ENCODE data around the gene BACH2. TPM values are rescaled to one million over a fixed set of nuclear protein-coding genes. Genes with fewer than 3 reads are reported as not detected.

Gene BACH2
- total RNA-seq, 2 donors from 2014 or later, result 53.7 to 69.9 TPM

- Mint-ChIP-seq H3K27ac (peak overlapping the region; percentile 89), H3K36me3 (ENCODE audit: low read depth) (peaks cover 2% of the 10 kb centered on the region), H3K4me1 (peaks cover 23% of the 10 kb centered on the region), H3K27me3 (peaks cover 11% of the 10 kb centered on the region), H3K4me3 (peak overlapping the region; percentile 93)
- DNase-seq (peak; percentile 37 to 46 (median 46)), ATAC-seq (peak; percentile 56)
- no peaks in the 10 kb centered on the region for H3K9me3 ChIP-seq (ENCODE audit: control insufficient read depth, low read length, poor library complexity, severe bottlenecking)
Observed at GRCh38 chr6:90295854-90296340, 746 bp downstream of the BACH2 start.

- H3K36me3 Mint-ChIP-seq (ENCODE audit: low read depth), result peaks cover 8% of the 10 kb centered on the region
- ATAC-seq (peak; percentile 47), DNase-seq (peak; percentile 46 to 50 (median 47))
- no peaks in the 10 kb centered on the region for H3K9me3 ChIP-seq (ENCODE audit: control insufficient read depth, low read length, poor library complexity, severe bottlenecking)
- peaks cover 9% of the 10 kb centered on the region for H3K27me3 Mint-ChIP-seq
- H3K4me3 Mint-ChIP-seq, result peak overlapping the region; percentile 93
- peaks cover 28% of the 10 kb centered on the region for H3K4me1 Mint-ChIP-seq
- H3K27ac Mint-ChIP-seq, result peak overlapping the region; percentile 89
Observed at GRCh38 chr6:90294989-90295853, 1.4 kb downstream of the BACH2 start.

GRCh38 chr6:90294614-90294988 lies 2.0 kb downstream of the BACH2 start:
- Mint-ChIP-seq H3K4me3 (peak overlapping the region; percentile 93), H3K36me3 (ENCODE audit: low read depth) (peaks cover 8% of the 10 kb centered on the region), H3K27ac (peak overlapping the region; percentile 89), H3K4me1 (peaks cover 22% of the 10 kb centered on the region), H3K27me3 (peaks cover 3% of the 10 kb centered on the region)
- H3K9me3 ChIP-seq (ENCODE audit: control insufficient read depth, low read length, poor library complexity, severe bottlenecking), result no peaks in the 10 kb centered on the region
- no peak for ATAC-seq
- peak in 1 of 3 donors; percentile 18 for DNase-seq

- H3K4me1 Mint-ChIP-seq, result peaks cover 20% of the 10 kb centered on the region
- H3K4me3 Mint-ChIP-seq, result peak overlapping the region; percentile 93
- H3K36me3 Mint-ChIP-seq (ENCODE audit: low read depth), result peaks cover 8% of the 10 kb centered on the region
- ATAC-seq, result no peak
- H3K27me3 Mint-ChIP-seq, result no peaks in the 10 kb centered on the region
- peak overlapping the region; percentile 89 for H3K27ac Mint-ChIP-seq
- no peaks in the 10 kb centered on the region for H3K9me3 ChIP-seq (ENCODE audit: control insufficient read depth, low read length, poor library complexity, severe bottlenecking)
- no peak for DNase-seq
Observed at GRCh38 chr6:90294008-90294511, 2.6 kb downstream of the BACH2 start.

GRCh38 chr6:90293319-90293953 lies 3.2 kb downstream of the BACH2 start:
- peaks cover 23% of the 10 kb centered on the region for H3K4me1 Mint-ChIP-seq
- ATAC-seq, result no peak
- peaks cover 8% of the 10 kb centered on the region for H3K36me3 Mint-ChIP-seq (ENCODE audit: low read depth)
- no peaks in the 10 kb centered on the region for H3K9me3 ChIP-seq (ENCODE audit: control insufficient read depth, low read length, poor library complexity, severe bottlenecking)
- H3K4me3 Mint-ChIP-seq, result peak overlapping the region; percentile 93
- peak overlapping the region; percentile 89 for H3K27ac Mint-ChIP-seq
- no peak for DNase-seq
- no peaks in the 10 kb centered on the region for H3K27me3 Mint-ChIP-seq

GRCh38 chr6:90291565-90291964 lies 5.1 kb downstream of the BACH2 start:
- Mint-ChIP-seq H3K27me3 (no peaks in the 10 kb centered on the region), H3K4me3 (no peak overlapping the region), H3K4me1 (peaks cover 26% of the 10 kb centered on the region), H3K36me3 (ENCODE audit: low read depth) (peaks cover 10% of the 10 kb centered on the region), H3K27ac (peak overlapping the region; percentile 49)
- H3K9me3 ChIP-seq (ENCODE audit: control insufficient read depth, low read length, poor library complexity, severe bottlenecking), result no peaks in the 10 kb centered on the region
- ATAC-seq (no peak), DNase-seq (no peak)

- Mint-ChIP-seq H3K36me3 (ENCODE audit: low read depth) (peaks cover 10% of the 10 kb centered on the region), H3K4me1 (peaks cover 29% of the 10 kb centered on the region), H3K27ac (peak overlapping the region; percentile 49), H3K4me3 (peak overlapping the region; percentile 74), H3K27me3 (no peaks in the 10 kb centered on the region)
- no peaks in the 10 kb centered on the region for H3K9me3 ChIP-seq (ENCODE audit: control insufficient read depth, low read length, poor library complexity, severe bottlenecking)
- DNase-seq (no peak), ATAC-seq (no peak)
Observed at GRCh38 chr6:90290811-90291420, 5.7 kb downstream of the BACH2 start.

GRCh38 chr6:90289902-90290301 lies 6.7 kb downstream of the BACH2 start:
- Mint-ChIP-seq H3K4me1 (peaks cover 36% of the 10 kb centered on the region), H3K27ac (no peak overlapping the region), H3K36me3 (ENCODE audit: low read depth) (peaks cover 10% of the 10 kb centered on the region), H3K4me3 (no peak overlapping the region), H3K27me3 (no peaks in the 10 kb centered on the region)
- H3K9me3 ChIP-seq (ENCODE audit: control insufficient read depth, low read length, poor library complexity, severe bottlenecking), result no peaks in the 10 kb centered on the region
- DNase-seq (no peak), ATAC-seq (no peak)

DNA sequence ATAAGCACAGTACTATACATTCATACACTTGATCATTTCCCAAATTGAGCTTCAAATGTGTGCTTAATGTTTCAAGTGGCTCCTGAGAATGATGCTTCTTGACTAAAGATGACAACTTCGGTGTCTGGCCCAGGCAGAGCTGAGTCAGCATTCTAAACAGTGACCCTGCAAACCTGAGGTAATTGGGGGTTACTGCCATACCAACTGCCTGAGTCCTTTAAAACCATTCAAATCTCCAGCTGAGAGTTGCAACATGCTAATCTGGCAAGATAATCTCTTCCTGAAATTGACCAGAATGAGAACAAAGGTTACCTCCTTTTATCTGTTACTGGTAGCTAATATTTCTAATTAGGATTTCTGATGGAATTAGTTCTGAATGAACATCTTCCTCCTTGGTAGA lies 8.2 kb downstream of the BACH2 start:
- H3K4me3 Mint-ChIP-seq, result no peak overlapping the region
- peaks cover 36% of the 10 kb centered on the region for H3K4me1 Mint-ChIP-seq
- H3K36me3 Mint-ChIP-seq (ENCODE audit: low read depth), result peaks cover 10% of the 10 kb centered on the region
- H3K27ac Mint-ChIP-seq, result peak overlapping the region; percentile 97
- no peaks in the 10 kb centered on the region for H3K27me3 Mint-ChIP-seq
- no peaks in the 10 kb centered on the region for H3K9me3 ChIP-seq (ENCODE audit: control insufficient read depth, low read length, poor library complexity, severe bottlenecking)
- no peak for DNase-seq
- ATAC-seq, result no peak

- Mint-ChIP-seq H3K27me3 (no peaks in the 10 kb centered on the region), H3K36me3 (ENCODE audit: low read depth) (peaks cover 10% of the 10 kb centered on the region), H3K4me3 (no peak overlapping the region), H3K27ac (peak overlapping the region; percentile 97), H3K4me1 (peaks cover 34% of the 10 kb centered on the region)
- DNase-seq, result peak in 1 of 3 donors; percentile 47
- ATAC-seq, result peak; percentile 15
- no peaks in the 10 kb centered on the region for H3K9me3 ChIP-seq (ENCODE audit: control insufficient read depth, low read length, poor library complexity, severe bottlenecking)
Observed at GRCh38 chr6:90286884-90287488, 9.7 kb downstream of the BACH2 start.

DNA sequence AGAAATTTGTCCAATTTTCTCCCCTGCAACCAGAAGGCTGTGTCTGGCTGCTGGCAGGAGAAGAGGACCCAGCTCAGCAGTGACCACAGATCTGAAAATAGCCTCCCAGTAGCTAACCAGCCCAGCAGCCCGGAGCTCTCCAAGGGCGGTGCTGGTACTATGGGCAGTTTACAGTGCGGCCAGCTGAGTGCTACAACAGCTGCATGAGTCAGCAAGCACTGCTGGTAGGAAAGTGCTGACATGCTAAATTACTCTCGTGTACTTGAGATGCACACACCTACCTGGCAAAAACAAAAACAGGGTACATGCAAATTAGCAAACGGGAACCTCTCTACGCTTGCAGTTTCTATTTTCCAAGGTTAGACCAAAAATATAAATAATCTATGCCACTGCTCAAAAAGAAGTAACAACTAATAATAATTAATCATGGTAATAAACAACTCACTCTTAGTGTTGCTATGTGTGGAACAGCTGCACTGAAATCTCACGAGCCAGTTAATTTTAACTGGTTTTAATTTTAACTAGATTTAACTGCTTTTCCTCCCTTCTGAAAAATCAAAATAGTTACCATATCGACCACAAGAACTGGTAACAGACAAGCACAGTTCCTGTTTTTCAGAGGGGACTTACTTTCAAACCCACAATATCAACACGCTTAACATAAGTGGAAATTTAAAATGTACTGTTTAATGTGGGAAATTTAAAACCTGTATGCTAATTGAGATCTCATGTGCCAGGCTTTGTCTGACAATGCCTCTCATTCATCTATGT lies 10.8 kb downstream of the BACH2 start:
- peaks cover 7% of the 10 kb centered on the region for H3K36me3 Mint-ChIP-seq (ENCODE audit: low read depth)
- peak; percentile 64 for ATAC-seq
- H3K4me1 Mint-ChIP-seq, result peaks cover 38% of the 10 kb centered on the region
- peak overlapping the region; percentile 94 for H3K4me3 Mint-ChIP-seq
- H3K27ac Mint-ChIP-seq, result peak overlapping the region; percentile 97
- peak in 2 of 3 donors; percentile 15 to 24 for DNase-seq
- H3K9me3 ChIP-seq (ENCODE audit: control insufficient read depth, low read length, poor library complexity, severe bottlenecking), result no peaks in the 10 kb centered on the region
- no peaks in the 10 kb centered on the region for H3K27me3 Mint-ChIP-seq

GRCh38 chr6:90285042-90285481 lies 11.6 kb downstream of the BACH2 start:
- Mint-ChIP-seq H3K36me3 (ENCODE audit: low read depth) (peaks cover 2% of the 10 kb centered on the region), H3K4me3 (peak overlapping the region; percentile 94), H3K27me3 (no peaks in the 10 kb centered on the region), H3K4me1 (peaks cover 35% of the 10 kb centered on the region), H3K27ac (peak overlapping the region; percentile 97)
- ATAC-seq, result peak; percentile 32
- no peak for DNase-seq
- no peaks in the 10 kb centered on the region for H3K9me3 ChIP-seq (ENCODE audit: control insufficient read depth, low read length, poor library complexity, severe bottlenecking)

Data from T-helper 17 cell (primary cell).